PC-3 (cell line): ENCODE measurements around the gene IRF1. TPM values are rescaled to one million over a fixed set of nuclear protein-coding genes. Genes with fewer than 3 reads are reported as not detected.

Source experiments
- ATAC-seq: fragments of 200-7000 bp; cut with Tn5 transposase; 2 replicates; pipeline ENCODE4 v1.9.1; 2020; ENCODE audit warnings: mild to moderate bottlenecking, moderate library complexity
- BruUV-seq: library from RNA; stranded (reverse); fragments of 400-500 nt; replicated peaks from 2 replicates; lab custom pipeline; 2021; lab: Mats Ljungman, UMichigan
- CTCF ChIA-PET: fragments of 300-600 bp; sonication (Branson Sonifier 250); formaldehyde crosslinking; loops from one replicate; lab custom pipeline; 2022; ENCODE audit warnings: antibody characterized with exemption; lab: Charles Lee
- POLR2A ChIA-PET: fragments of 300-600 bp; sonication (Branson Sonifier 250); formaldehyde crosslinking; loops from one replicate; lab custom pipeline; 2022; ENCODE audit warnings: antibody characterized with exemption; ENCODE audit not compliant: unreplicated experiment; lab: Charles Lee
- DNase-seq: peaks from one replicate; pipeline ENCODE4 v3.0.0-alpha.2; 2015
- H2AFZ ChIP-seq: fragments of 300-600 bp; sonication (generic); 2 replicates; pipeline ENCODE4 v1.6.0; 2016; ENCODE audit warnings: antibody characterized with exemption, low read length
- H3F3A ChIP-seq: fragments of 300-600 bp; sonication (generic); one replicate; pipeline ENCODE4 v1.6.0; 2017; ENCODE audit warnings: antibody characterized with exemption, low read length, control low read depth, mild to moderate bottlenecking; ENCODE audit not compliant: unreplicated experiment
- H3K27ac ChIP-seq: fragments of 300-600 bp; sonication (generic); 2 replicates; pipeline ENCODE4 v1.5.1; 2016; ENCODE audit warnings: mild to moderate bottlenecking, low read length
- H3K27me3 ChIP-seq: fragments of 300-600 bp; sonication (generic); 2 replicates; pipeline ENCODE4 v1.6.1; 2016; ENCODE audit warnings: low read length, mixed read lengths
- H3K36me3 ChIP-seq: fragments of 300-600 bp; sonication (generic); 2 replicates; pipeline ENCODE4 v1.6.1; 2016; ENCODE audit warnings: low read depth, mixed run types, low read length, mixed read lengths
- H3K4me1 ChIP-seq: fragments of 300-600 bp; sonication (generic); 2 replicates; pipeline ENCODE4 v1.5.1; 2016; ENCODE audit warnings: low read length; ENCODE audit not compliant: insufficient read depth
- H3K4me2 ChIP-seq: fragments of 300-600 bp; sonication (generic); 2 replicates; pipeline ENCODE4 v1.6.0; 2016; ENCODE audit warnings: low read length
- H3K4me3 ChIP-seq: fragments of 300-600 bp; sonication (generic); 2 replicates; pipeline ENCODE4 v1.5.1; 2016; ENCODE audit warnings: mild to moderate bottlenecking, low read length, mixed read lengths
- H3K79me2 ChIP-seq: fragments of 300-600 bp; sonication (generic); 2 replicates; pipeline ENCODE4 v1.6.1; 2017; ENCODE audit warnings: low read length, mixed read lengths
- H3K9ac ChIP-seq: fragments of 300-600 bp; sonication (generic); 2 replicates; pipeline ENCODE4 v1.6.0; 2016; ENCODE audit warnings: mild to moderate bottlenecking, low read length
- H3K9me2 ChIP-seq: fragments of 300-600 bp; sonication (generic); replicated peaks from 2 replicates; pipeline ENCODE4 v1.6.1; 2016; ENCODE audit warnings: mixed run types, low read length, mixed read lengths
- H3K9me3 ChIP-seq: fragments of 300-600 bp; sonication (generic); 2 replicates; pipeline ENCODE4 v1.6.1; 2016; ENCODE audit warnings: low read length, mixed read lengths
- H4K20me1 ChIP-seq: fragments of 300-600 bp; sonication (generic); 2 replicates; pipeline ENCODE4 v1.6.1; 2016; ENCODE audit warnings: low read length, mixed read lengths
- EZH2 ChIP-seq: fragments of 300-600 bp; sonication (generic); IDR thresholded peaks from one replicate; pipeline ENCODE4 v1.6.1; 2017; ENCODE audit warnings: antibody characterized with exemption, mild to moderate bottlenecking, low read length; ENCODE audit not compliant: unreplicated experiment
- EZH2phosphoT487 ChIP-seq: fragments of 300-600 bp; sonication (generic); IDR thresholded peaks from 2 replicates; pipeline ENCODE4 v1.6.1; 2018; ENCODE audit warnings: mild to moderate bottlenecking, antibody characterized with exemption, low read length, borderline replicate concordance
- intact Hi-C: fragments of 100-400 bp; cut with micrococcal nuclease; formaldehyde crosslinking; loops from 2 replicates; pipeline ENCODE4 v1.9.0; 2023
- total RNA-seq: library from RNA; depleted of rRNA; stranded (reverse); fragments of >200 nt; gene quantifications from 2 replicates; pipeline ENCODE4 v1.2.3, GENCODE V29; 2014
- TF ChIP-seq, protein P1 (sequence below): fragments of 300-600 bp; sonication (generic); conservative IDR thresholded peaks from 2 replicates; pipeline ENCODE4 v1.5.1; 2017; ENCODE audit warnings: antibody characterized with exemption, low read depth, mild to moderate bottlenecking, low read length

The IRF1 gene
- total RNA-seq, 1 experiment from 2014 or later = 21.1 TPM

DNA sequence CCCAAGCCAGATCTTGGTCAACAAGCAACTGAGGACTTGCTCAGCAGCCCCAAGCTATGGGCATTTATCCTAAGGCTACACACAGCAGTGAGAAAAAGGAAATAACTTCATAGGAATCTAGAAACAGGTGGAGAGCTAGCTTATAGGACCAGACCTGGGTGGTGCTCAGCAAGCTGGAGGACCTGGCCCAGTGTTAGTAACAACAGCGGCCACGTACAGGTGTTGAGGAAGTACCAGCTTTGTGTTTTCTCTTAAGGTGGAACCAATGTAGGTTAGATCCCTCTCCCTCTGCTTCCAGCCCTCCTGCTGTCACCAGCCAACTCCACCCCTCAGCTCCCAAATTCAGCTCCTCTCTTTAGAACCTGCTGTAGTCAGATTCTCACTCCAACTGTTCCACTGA is 43.4 kb downstream of the IRF1 start:
- BruUV-seq = no TSS peak
- H3K36me3 ChIP-seq = no peaks in the 10 kb centered on the region
- TF ChIP-seq EZH2phosphoT487 (no peak), EZH2 (no peak)
- TF ChIP-seq, protein P1, sequence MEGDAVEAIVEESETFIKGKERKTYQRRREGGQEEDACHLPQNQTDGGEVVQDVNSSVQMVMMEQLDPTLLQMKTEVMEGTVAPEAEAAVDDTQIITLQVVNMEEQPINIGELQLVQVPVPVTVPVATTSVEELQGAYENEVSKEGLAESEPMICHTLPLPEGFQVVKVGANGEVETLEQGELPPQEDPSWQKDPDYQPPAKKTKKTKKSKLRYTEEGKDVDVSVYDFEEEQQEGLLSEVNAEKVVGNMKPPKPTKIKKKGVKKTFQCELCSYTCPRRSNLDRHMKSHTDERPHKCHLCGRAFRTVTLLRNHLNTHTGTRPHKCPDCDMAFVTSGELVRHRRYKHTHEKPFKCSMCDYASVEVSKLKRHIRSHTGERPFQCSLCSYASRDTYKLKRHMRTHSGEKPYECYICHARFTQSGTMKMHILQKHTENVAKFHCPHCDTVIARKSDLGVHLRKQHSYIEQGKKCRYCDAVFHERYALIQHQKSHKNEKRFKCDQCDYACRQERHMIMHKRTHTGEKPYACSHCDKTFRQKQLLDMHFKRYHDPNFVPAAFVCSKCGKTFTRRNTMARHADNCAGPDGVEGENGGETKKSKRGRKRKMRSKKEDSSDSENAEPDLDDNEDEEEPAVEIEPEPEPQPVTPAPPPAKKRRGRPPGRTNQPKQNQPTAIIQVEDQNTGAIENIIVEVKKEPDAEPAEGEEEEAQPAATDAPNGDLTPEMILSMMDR = no peak
- ATAC-seq = no peak
- no peak overlapping the region for H3K4me3 ChIP-seq
- no peak overlapping the region for H3K27ac ChIP-seq
- POLR2A ChIA-PET = no interaction called here
- no peak overlapping the region for H3K9ac ChIP-seq
- H3K79me2 ChIP-seq = no peaks in the 10 kb centered on the region
- intact Hi-C loops = no loop called here
- H4K20me1 ChIP-seq = no peaks in the 10 kb centered on the region
- no peak for DNase-seq
- no peak overlapping the region for H3K4me2 ChIP-seq
- CTCF ChIA-PET = no interaction called here
- H2AFZ ChIP-seq = no peak overlapping the region
- H3K9me2 ChIP-seq = no peaks in the 10 kb centered on the region
- H3K27me3 ChIP-seq = no peaks in the 10 kb centered on the region
- H3K4me1 ChIP-seq = peaks cover 28% of the 10 kb centered on the region
- H3K9me3 ChIP-seq = no peaks in the 10 kb centered on the region
- no peaks in the 10 kb centered on the region for H3F3A ChIP-seq

DNA sequence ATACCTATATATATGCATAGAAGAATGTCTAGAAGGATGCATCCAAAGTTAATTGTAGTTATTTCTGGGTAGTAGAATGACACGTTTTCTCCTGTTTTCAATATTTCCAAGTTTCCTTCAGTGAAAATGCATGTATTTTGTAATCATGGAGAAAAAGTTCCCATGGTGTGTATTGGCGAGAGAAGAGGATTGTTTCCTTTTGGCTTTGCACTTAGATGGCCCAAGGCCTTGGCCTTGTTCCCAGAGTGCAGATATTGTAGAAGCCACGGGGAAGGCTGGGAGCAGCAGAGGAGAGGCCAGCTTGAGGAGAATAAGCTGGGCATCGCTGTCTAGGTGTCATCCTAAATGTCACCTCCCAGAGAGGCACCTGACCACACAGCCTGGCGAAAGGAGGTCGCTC is 44.0 kb downstream of the IRF1 start:
- ChIA-PET CTCF (no interaction called here), POLR2A (no interaction called here)
- no peak overlapping the region for H3K4me2 ChIP-seq
- TF ChIP-seq EZH2 = no peak
- no peak for TF ChIP-seq EZH2phosphoT487
- TF ChIP-seq, protein P1 = no peak
- no peak overlapping the region for H2AFZ ChIP-seq
- no peaks in the 10 kb centered on the region for H3F3A ChIP-seq
- no peak overlapping the region for H3K27ac ChIP-seq
- no TSS peak for BruUV-seq
- DNase-seq = no peak
- H3K4me3 ChIP-seq = no peak overlapping the region
- H3K27me3 ChIP-seq = no peaks in the 10 kb centered on the region
- intact Hi-C loops = no loop called here
- no peaks in the 10 kb centered on the region for H3K79me2 ChIP-seq
- H3K9me2 ChIP-seq = no peaks in the 10 kb centered on the region
- peaks cover 26% of the 10 kb centered on the region for H3K4me1 ChIP-seq
- H3K36me3 ChIP-seq = no peaks in the 10 kb centered on the region
- ATAC-seq = no peak
- no peaks in the 10 kb centered on the region for H4K20me1 ChIP-seq
- H3K9me3 ChIP-seq = no peaks in the 10 kb centered on the region
- H3K9ac ChIP-seq = no peak overlapping the region

DNA sequence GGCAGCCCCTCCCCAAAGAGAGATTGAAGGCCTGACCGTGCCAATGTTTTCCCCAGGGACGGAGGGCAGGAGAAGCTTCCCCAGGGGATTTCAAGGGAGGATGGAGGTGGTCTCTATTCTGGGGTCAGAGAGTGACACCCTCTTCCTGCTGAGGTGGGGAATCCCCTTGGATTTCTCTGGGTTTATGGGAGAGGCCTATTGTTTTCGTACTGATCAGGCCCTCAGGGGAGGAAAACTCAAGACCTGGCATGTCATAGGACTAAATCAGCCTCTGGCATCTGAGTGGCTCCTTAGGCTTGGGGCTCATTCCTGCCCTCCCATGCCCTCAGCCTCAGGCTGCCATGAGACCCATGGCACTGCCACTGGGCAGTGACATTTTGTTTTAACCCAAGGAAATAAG is 44.6 kb downstream of the IRF1 start:
- CTCF ChIA-PET = no interaction called here
- Histone ChIP-seq H3K36me3 (no peaks in the 10 kb centered on the region), H3K9me2 (no peaks in the 10 kb centered on the region), H3K9me3 (no peaks in the 10 kb centered on the region), H3K4me1 (peaks cover 19% of the 10 kb centered on the region), H3K4me2 (no peak overlapping the region), H3K4me3 (no peak overlapping the region), H3K27ac (no peak overlapping the region), H4K20me1 (no peaks in the 10 kb centered on the region), H3K9ac (no peak overlapping the region), H3F3A (no peaks in the 10 kb centered on the region), H3K27me3 (no peaks in the 10 kb centered on the region), H2AFZ (no peak overlapping the region), H3K79me2 (no peaks in the 10 kb centered on the region)
- intact Hi-C loops = no loop called here
- BruUV-seq = no TSS peak
- DNase-seq = no peak
- TF ChIP-seq EZH2 (no peak), EZH2phosphoT487 (no peak)
- TF ChIP-seq, protein P1 = no peak
- ATAC-seq = no peak
- POLR2A ChIA-PET = no interaction called here
